NCI-H748 treated with DMSO at 0.1 percent for 48 hours (cell line): Measurements from ENCODE around the gene GPC4.

ENCODE experiments used
- DNase-seq: peaks from one replicate; lab custom pipeline; 2025; lab: John Stamatoyannopoulos, UW

GPC4 gene

GRCh38 chrX:133410550-133410949 lies 4.7 kb downstream of the GPC4 start:
- no peak for DNase-seq

- no peak for DNase-seq
Observed at GRCh38 chrX:133405498-133406185, 9.6 kb downstream of the GPC4 start.

GRCh38 chrX:133403984-133404383 lies 11.3 kb downstream of the GPC4 start:
- DNase-seq: no peak

GRCh38 chrX:133402830-133403625 lies 12.3 kb downstream of the GPC4 start:
- DNase-seq: no peak

- DNase-seq: no peak
Observed at GRCh38 chrX:133402042-133402453, 13.2 kb downstream of the GPC4 start.

- no peak for DNase-seq
Observed at GRCh38 chrX:133401536-133401935, 13.8 kb downstream of the GPC4 start.

GRCh38 chrX:133399411-133399810 lies 15.9 kb downstream of the GPC4 start:
- DNase-seq: no peak

GRCh38 chrX:133394765-133395164 lies 20.5 kb downstream of the GPC4 start:
- no peak for DNase-seq

GRCh38 chrX:133392671-133393070 lies 22.6 kb downstream of the GPC4 start:
- DNase-seq: no peak

- DNase-seq: no peak
Observed at GRCh38 chrX:133391111-133391510, 24.2 kb downstream of the GPC4 start.

GRCh38 chrX:133390676-133391075 lies 24.6 kb downstream of the GPC4 start:
- DNase-seq: no peak

- no peak for DNase-seq
Observed at GRCh38 chrX:133389975-133390374, 25.3 kb downstream of the GPC4 start.

GRCh38 chrX:133384454-133384853 lies 30.8 kb downstream of the GPC4 start:
- no peak for DNase-seq

- no peak for DNase-seq
Observed at GRCh38 chrX:133380711-133381619, 34.3 kb downstream of the GPC4 start.

GRCh38 chrX:133376422-133376821 lies 38.9 kb downstream of the GPC4 start:
- no peak for DNase-seq

- DNase-seq: no peak
Observed at GRCh38 chrX:133375615-133376340, 39.5 kb downstream of the GPC4 start.

GRCh38 chrX:133374874-133375387 lies 40.4 kb downstream of the GPC4 start:
- no peak for DNase-seq

GRCh38 chrX:133373386-133374079 lies 41.8 kb downstream of the GPC4 start:
- no peak for DNase-seq

- no peak for DNase-seq
Observed at GRCh38 chrX:133370696-133371275, 44.5 kb downstream of the GPC4 start.

GRCh38 chrX:133369065-133369464 lies 46.2 kb downstream of the GPC4 start:
- no peak for DNase-seq

- DNase-seq: no peak
Observed at GRCh38 chrX:133366735-133367134, 48.6 kb downstream of the GPC4 start.
